NCI-H1930 (cell line): ENCODE results near the gene TAF1A.

Experiments
- DNase-seq, 2 experiments: peaks; one replicate each; lab custom pipeline; 2025; lab: John Stamatoyannopoulos, UW

TAF1A gene

DNA sequence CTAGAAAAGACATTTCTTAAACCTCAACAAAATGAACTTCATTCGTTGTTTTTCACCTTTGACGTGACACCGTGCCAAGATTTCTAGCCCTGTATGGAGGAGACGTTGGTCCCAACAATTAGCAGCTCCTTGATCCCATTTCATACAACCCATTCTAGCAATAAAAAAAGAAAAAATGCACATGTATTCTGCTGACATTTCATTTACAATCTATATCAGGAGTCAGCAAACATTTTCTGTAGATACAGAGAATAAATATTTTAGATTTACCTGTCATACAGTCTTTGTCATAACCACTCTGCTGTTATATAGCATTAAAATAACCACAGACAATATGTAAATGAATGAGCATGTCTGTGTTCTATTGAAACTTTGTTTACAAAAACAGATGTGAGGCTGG is 7.0 kb upstream of the TAF1A start:
- DNase-seq, result no peak

- DNase-seq, result no peak
These were observed 5.1 kb upstream of the TAF1A start for GRCh38 chr1:222594789-222595188.

DNA sequence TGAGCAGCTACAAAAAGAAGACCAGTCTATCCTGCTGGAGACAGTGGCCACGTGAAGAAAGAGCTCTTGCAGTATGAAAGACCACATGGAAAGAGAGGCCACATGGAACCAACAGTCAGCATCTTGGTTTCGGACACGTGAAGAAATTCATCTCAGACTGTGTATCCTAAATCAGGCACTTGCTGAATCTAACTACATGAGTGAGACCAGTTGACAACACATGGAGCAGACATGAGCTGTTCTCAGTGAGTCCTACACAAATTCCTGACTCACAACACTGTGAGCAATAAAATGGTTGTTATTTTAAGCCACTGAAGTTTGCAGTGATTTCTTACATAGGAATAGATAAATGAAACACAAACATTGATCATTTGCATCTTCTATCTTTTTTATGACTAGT is 2.4 kb upstream of the TAF1A start:
- DNase-seq, result no peak

DNA sequence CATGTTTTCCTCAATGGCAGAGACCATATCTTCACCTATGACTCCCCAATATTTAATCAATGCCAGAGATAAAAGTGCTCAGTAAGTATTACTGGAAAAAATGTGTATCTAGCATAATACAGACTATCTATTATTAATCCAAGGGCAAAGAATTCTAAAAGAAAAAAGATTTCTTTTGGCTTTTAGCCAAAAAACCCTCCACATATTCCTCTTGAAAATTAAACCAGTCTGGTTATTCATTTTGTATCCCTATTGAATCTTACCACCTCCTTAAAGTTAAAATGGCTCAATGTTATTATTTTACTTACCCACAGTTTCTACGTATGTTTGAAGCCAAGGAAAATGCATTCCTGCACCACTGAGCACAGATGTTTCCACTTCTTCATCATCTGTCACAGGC is 1.6 kb downstream of the TAF1A start:
- no peak for DNase-seq

DNA sequence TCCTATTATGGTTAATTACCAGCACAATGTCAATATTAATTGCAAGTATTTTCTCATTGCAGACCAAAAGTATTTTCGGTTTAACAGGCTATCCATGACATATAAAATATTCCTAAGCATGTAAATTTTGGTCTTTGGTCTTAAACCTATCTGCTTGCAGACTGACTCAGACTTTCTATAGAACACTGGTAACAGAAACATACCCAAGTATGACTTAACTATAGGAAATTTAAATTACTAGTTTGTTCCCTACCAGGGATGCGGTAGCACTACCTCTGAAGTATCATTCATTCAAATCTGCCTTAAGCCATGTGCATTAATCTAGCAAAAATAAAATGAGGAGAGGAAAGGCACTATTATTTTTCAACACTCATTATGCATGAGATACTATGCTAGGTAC is 2.9 kb downstream of the TAF1A start:
- DNase-seq, result no peak

DNA sequence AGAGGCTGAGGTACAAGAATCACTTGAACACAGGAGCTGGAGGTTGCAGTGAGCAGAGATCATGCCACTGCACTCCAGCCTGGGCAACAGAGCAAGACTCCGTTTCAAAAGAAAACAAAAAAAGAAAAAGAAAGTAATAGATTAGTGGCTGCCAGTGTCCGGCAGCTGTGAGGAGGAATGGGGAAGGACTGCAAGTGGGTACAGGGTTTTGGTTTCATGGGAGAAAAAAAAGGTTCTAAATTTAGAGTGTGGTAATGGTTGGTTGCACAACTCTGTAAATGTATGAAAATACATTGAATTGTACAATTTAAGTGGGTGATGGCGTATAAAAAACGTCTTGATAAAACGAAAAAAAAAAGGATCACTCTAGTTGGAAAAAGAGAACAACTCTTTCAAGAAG is 6.7 kb downstream of the TAF1A start:
- no peak for DNase-seq

DNA sequence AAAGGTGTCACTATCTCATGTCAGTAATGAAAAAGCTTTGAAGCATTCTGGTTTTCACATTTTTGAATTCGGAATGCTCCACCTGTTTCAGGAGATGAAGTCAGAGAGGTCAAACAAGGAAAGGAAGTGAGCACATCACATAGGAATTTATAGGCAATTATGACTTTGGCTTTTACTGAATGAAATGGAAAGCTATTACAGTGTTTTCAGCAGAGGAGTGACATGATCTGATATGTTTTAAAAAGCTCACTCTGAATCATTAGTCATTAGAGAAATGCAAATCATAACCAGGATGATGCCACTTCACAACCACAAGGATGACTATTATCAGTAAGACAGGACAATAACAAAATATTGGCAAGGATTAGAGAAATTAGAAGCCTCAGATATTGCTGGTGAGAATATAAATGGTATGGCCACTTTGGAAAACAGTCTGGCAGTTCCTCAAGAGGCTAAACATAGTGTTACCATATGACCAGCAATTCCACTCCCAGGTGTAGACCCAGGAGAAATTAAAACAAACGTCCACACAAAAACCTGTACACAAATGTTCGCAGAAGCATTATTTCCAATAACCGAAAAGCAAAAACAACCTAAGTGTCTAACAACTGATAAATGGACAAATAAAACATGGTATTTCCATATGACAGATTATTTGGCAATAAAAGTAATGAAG is 7.5 kb downstream of the TAF1A start:
- DNase-seq, result no peak

GRCh38 chr1:222579316-222579715 is 10.4 kb downstream of the TAF1A start:
- DNase-seq, result no peak

GRCh38 chr1:222570837-222571236 is 18.9 kb downstream of the TAF1A start:
- DNase-seq, result no peak

DNA sequence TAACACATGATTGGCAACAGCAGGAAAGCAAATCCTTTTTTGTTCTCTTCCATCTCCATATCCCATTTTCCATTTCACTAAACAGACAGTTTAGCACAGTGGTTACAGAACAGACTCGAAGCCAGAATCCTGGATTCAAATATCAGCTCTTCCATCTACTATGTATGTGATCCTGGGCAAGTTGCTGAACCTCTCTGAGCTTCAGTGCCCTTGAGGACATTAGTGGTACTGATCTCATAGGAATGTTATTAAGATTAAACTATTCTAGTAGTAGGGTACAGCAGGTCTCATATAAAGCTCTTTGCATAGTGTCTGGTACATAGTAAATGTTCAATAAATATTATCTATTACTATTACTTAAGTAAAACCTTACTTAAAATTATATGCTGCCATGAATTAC is 28.1 kb downstream of the TAF1A start:
- no peak for DNase-seq

DNA sequence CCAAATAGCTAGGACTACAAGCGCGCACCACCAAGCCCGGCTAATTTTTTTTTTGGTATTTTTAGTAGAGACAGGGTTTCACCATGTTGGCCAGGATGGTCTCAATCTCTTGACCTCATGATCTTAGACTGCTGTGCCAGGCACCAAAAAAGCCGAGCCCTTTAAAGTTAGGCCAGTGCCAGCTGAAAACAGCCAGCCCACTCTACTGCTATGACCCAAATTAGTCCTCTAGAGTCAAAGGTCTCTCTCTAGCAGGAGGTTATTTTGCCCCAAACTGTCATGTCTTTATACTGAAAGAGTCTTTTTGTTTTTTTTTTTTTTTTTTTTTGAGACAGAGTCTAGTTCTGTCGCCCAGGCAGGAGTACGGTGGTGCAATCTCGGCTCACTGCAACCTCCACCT is 32.2 kb downstream of the TAF1A start:
- no peak for DNase-seq

- no peak for DNase-seq
These were observed 32.6 kb downstream of the TAF1A start for GRCh38 chr1:222557148-222557547.

GRCh38 chr1:222555992-222556615 is 33.6 kb downstream of the TAF1A start:
- no peak for DNase-seq

GRCh38 chr1:222554177-222554576 is 35.6 kb downstream of the TAF1A start:
- DNase-seq, result no peak

GRCh38 chr1:222552882-222553281 is 36.9 kb downstream of the TAF1A start:
- no peak for DNase-seq

GRCh38 chr1:222547944-222548671 is 41.6 kb downstream of the TAF1A start, which contains the start of gene HHIPL2:
Gene HHIPL2, minus strand, starts transcription at chr1:222548104. Its CDS starts 60 bp downstream, at chr1:222548044.
- no peak for DNase-seq

- no peak for DNase-seq
These were observed 42.5 kb downstream of the TAF1A start for GRCh38 chr1:222547260-222547614.

DNA sequence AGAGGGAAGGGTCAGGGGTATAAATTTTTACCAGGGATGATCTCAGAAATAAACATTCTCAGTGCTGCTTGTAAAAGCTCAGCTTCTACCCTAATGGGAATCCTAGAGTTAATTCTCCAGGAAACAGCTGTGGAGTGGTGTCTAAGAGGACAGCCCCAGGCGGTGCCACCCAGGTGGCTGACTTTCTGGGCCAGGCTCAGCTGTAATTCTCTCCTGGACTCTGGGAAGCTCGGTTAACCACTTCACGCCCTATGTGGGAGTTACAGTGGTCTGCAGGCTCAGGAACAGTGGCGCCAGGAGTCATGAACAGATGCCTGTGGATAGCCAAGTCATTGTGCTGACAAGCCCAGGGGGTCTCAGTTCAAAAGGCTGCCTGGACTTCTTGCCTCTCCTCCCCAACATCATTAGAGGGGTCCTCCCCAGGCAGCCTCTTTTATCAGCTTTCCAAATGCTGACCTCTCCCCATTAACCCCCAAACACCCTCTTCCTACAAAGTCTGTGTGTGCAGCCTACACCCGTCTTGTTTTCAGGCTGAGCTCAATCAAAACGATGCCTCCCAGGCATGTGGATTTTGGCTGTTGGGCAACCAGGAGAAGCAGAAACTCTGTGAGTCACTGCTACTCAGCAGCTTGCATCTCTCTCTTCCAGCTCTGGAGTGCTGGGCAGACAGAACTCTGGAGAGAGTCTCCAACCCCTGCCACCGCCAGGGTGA is 43.0 kb downstream of the TAF1A start:
- DNase-seq, result no peak

GRCh38 chr1:222546091-222546490 is 43.6 kb downstream of the TAF1A start:
- DNase-seq, result no peak

DNA sequence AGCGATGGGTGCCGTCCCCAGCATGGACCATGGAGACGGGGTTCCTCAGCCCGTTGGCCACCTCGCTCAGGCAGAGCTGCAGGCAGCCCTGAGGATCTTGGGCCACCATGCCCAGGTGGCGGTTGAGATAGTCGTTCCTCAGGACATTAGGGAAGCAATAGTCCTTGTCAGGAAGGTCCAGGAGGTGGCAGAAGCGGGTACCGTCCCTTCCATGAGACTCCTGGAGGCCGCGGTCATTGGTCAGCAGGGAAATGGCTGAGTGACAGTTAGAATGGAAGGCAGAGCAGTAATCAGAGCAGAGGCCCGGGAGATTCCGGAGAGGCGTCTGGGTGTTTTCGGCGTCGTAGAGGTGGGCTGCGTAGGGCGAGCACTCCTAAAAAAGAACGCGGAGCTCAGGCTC is 45.9 kb downstream of the TAF1A start:
- no peak for DNase-seq

- DNase-seq, result no peak
These were observed 49.1 kb downstream of the TAF1A start for GRCh38 chr1:222540598-222540995.

DNA sequence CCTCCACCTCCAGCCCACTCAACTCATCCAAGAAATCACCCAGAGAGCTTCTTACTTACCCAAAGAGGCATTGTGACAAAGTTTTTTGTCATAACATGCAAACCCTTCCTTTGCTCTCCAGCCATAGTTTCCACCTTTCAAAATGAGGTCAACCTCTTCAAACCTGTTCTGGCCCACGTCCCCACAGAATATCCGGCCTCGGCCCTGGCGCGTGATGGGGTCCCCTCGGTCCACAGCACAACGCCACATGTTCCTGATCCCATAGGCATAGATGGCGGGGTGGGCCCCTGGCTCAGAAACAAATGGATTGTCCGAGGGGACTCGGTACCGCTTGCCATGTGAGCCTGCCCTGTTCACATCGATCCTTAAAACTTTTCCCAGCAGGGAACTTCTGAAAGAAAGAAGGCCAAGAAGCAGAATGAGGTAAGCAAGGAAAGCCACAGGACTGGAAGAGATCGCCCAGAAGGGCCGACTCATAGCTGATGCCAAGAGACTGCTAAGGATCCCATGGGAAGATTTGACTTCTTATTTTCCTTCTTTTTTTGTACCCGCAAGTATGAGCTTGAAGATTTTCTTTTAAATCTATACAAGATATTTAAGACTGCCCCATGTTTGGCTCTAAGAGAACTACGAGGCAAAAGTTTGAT is 49.7 kb downstream of the TAF1A start:
- no peak for DNase-seq
